ENCODE data around the gene C14orf39.

C14orf39 gene

GRCh38 chr14:60509438-60510253 is 23.8 kb upstream of the C14orf39 start:
- no peaks in the 10 kb centered on the region for H4K20me1 ChIP-seq (ENCODE audit: control insufficient read depth, insufficient read depth, low read depth, low read length)
- H3K79me2 ChIP-seq (ENCODE audit: control insufficient read depth, low read length): no peaks in the 10 kb centered on the region
- H3K4me2 ChIP-seq (ENCODE audit: low read length): no peak overlapping the region
- H3K4me1 ChIP-seq (ENCODE audit: control insufficient read depth, low read length): no peaks in the 10 kb centered on the region
- H3K27ac ChIP-seq (ENCODE audit: low read depth, low read length): no peak overlapping the region
- H3K27me3 ChIP-seq (ENCODE audit: control insufficient read depth, low read length): peaks cover 7% of the 10 kb centered on the region
- H3F3A ChIP-seq (ENCODE audit: control insufficient read depth, insufficient read depth): no peaks in the 10 kb centered on the region
- no peak overlapping the region for H3K4me3 ChIP-seq (ENCODE audit: low read length)
- no peak for TF ChIP-seq EZH2phosphoT487 (IDR thresholded peaks at IDR 0.05; ENCODE audit: borderline replicate concordance, low read length)
- no peak for TF ChIP-seq CTCF (IDR thresholded peaks at IDR 0.05; ENCODE audit: low read depth, low read length, poor library complexity, severe bottlenecking)
- H3K36me3 ChIP-seq (ENCODE audit: control insufficient read depth, low read length): no peaks in the 10 kb centered on the region
- no peaks in the 10 kb centered on the region for H3K9me2 ChIP-seq (replicated peaks; ENCODE audit: control insufficient read depth, low read length)
- peaks cover 11% of the 10 kb centered on the region; the same call in 1 of the 2 replicates for H3K9me3 ChIP-seq (ENCODE audit: control insufficient read depth, insufficient read depth, low read length)

GRCh38 chr14:60508707-60509437 is 23.0 kb upstream of the C14orf39 start, which contains the start of gene SIX6:
TSS of gene SIX6 (plus strand) at chr14:60509146. CDS start at chr14:60509399, 253 bp downstream.
- no peak within 1 kb of the TSS for H3K4me3 ChIP-seq (ENCODE audit: low read length)
- H4K20me1 ChIP-seq (ENCODE audit: control insufficient read depth, insufficient read depth, low read depth, low read length): no peaks in the 10 kb centered on the region
- H3K27ac ChIP-seq (ENCODE audit: low read depth, low read length): no peak within 1 kb of the TSS
- H3K79me2 ChIP-seq (ENCODE audit: control insufficient read depth, low read length): no peaks in the 10 kb centered on the region
- no peaks in the 10 kb centered on the region for H3K36me3 ChIP-seq (ENCODE audit: control insufficient read depth, low read length)
- no peaks in the 10 kb centered on the region for H3K9me2 ChIP-seq (replicated peaks; ENCODE audit: control insufficient read depth, low read length)
- no peaks in the 10 kb centered on the region for H3F3A ChIP-seq (ENCODE audit: control insufficient read depth, insufficient read depth)
- no peaks in the 10 kb centered on the region for H3K4me1 ChIP-seq (ENCODE audit: control insufficient read depth, low read length)
- H3K4me2 ChIP-seq (ENCODE audit: low read length): no peak within 1 kb of the TSS
- H3K27me3 ChIP-seq (ENCODE audit: control insufficient read depth, low read length): peaks cover 7% of the 10 kb centered on the region
- TF ChIP-seq EZH2phosphoT487 (IDR thresholded peaks at IDR 0.05; ENCODE audit: borderline replicate concordance, low read length) (no peak), CTCF (IDR thresholded peaks at IDR 0.05; ENCODE audit: low read depth, low read length, poor library complexity, severe bottlenecking) (no peak)
- H3K9me3 ChIP-seq (ENCODE audit: control insufficient read depth, insufficient read depth, low read length): peaks cover 11% of the 10 kb centered on the region; the same call in 1 of the 2 replicates

- H4K20me1 ChIP-seq (ENCODE audit: control insufficient read depth, insufficient read depth, low read depth, low read length): no peaks in the 10 kb centered on the region
- H3K9me2 ChIP-seq (replicated peaks; ENCODE audit: control insufficient read depth, low read length): no peaks in the 10 kb centered on the region
- H3K27me3 ChIP-seq (ENCODE audit: control insufficient read depth, low read length): peaks cover 7% of the 10 kb centered on the region
- TF ChIP-seq CTCF (IDR thresholded peaks at IDR 0.05; ENCODE audit: low read depth, low read length, poor library complexity, severe bottlenecking) (no peak), EZH2phosphoT487 (IDR thresholded peaks at IDR 0.05; ENCODE audit: borderline replicate concordance, low read length) (no peak)
- H3K27ac ChIP-seq (ENCODE audit: low read depth, low read length): no peak overlapping the region
- H3K36me3 ChIP-seq (ENCODE audit: control insufficient read depth, low read length): no peaks in the 10 kb centered on the region
- H3K4me2 ChIP-seq (ENCODE audit: low read length): no peak overlapping the region
- peaks cover 11% of the 10 kb centered on the region; the same call in 1 of the 2 replicates for H3K9me3 ChIP-seq (ENCODE audit: control insufficient read depth, insufficient read depth, low read length)
- no peaks in the 10 kb centered on the region for H3K79me2 ChIP-seq (ENCODE audit: control insufficient read depth, low read length)
- H3K4me3 ChIP-seq (ENCODE audit: low read length): no peak overlapping the region
- no peaks in the 10 kb centered on the region for H3K4me1 ChIP-seq (ENCODE audit: control insufficient read depth, low read length)
- H3F3A ChIP-seq (ENCODE audit: control insufficient read depth, insufficient read depth): no peaks in the 10 kb centered on the region
These were observed 22.5 kb upstream of the C14orf39 start for GRCh38 chr14:60508363-60508706.
